HEK293 (cell line): ENCODE results near the gene HOXA6.
A peak's percentile ranks its signal among the peaks of the same experiment; 100 is the strongest.

ENCODE experiments used
- BCL11A ChIP-seq: fragments of 450-650 bp; formaldehyde crosslinking; IDR thresholded peaks from 2 replicates; pipeline ENCODE4 v1.5.1; 2016; ENCODE audit warnings: low read depth, missing biosample characterization, missing genetic modification characterization
- GFI1B ChIP-seq: fragments of 450-650 bp; formaldehyde crosslinking; IDR thresholded peaks from 2 replicates; pipeline ENCODE4 v1.5.1; 2016; ENCODE audit warnings: missing biosample characterization, missing genetic modification characterization
- GLIS2 ChIP-seq: fragments of 450-650 bp; formaldehyde crosslinking; IDR thresholded peaks from 2 replicates; pipeline ENCODE4 v1.5.1; 2016; ENCODE audit warnings: missing biosample characterization, missing genetic modification characterization
- REST ChIP-seq: fragments of 450-650 bp; formaldehyde crosslinking; IDR thresholded peaks from 2 replicates; pipeline ENCODE4 v1.5.1; 2016; ENCODE audit warnings: missing biosample characterization, missing genetic modification characterization
- TCF7L2 ChIP-seq: IDR thresholded peaks from 2 replicates; pipeline ENCODE4 v1.6.1; 2011; ENCODE audit warnings: low read depth, mild to moderate bottlenecking, inconsistent platforms, low read length, moderate library complexity, borderline replicate concordance
- YY1 ChIP-seq: fragments of 450-650 bp; formaldehyde crosslinking; IDR thresholded peaks from 2 replicates; pipeline ENCODE4 v1.5.1; 2018; ENCODE audit warnings: missing biosample characterization, missing genetic modification characterization
- ZBTB1 ChIP-seq: fragments of 450-650 bp; formaldehyde crosslinking; IDR thresholded peaks from 2 replicates; pipeline ENCODE4 v1.5.1; 2016; ENCODE audit warnings: missing biosample characterization, missing genetic modification characterization
- ZFHX2 ChIP-seq: fragments of 450-650 bp; formaldehyde crosslinking; conservative IDR thresholded peaks from 2 replicates; pipeline ENCODE4 v1.5.1; 2016; ENCODE audit warnings: missing biosample characterization, missing genetic modification characterization
- ZFP37 ChIP-seq: fragments of 450-650 bp; formaldehyde crosslinking; IDR thresholded peaks from 2 replicates; pipeline ENCODE4 v1.5.1; 2016; ENCODE audit warnings: missing biosample characterization, missing genetic modification characterization
- ZNF132 ChIP-seq: fragments of 450-650 bp; formaldehyde crosslinking; IDR thresholded peaks from 2 replicates; pipeline ENCODE4 v1.5.1; 2017; ENCODE audit warnings: missing biosample characterization, missing genetic modification characterization, borderline replicate concordance
- ZNF138 ChIP-seq: fragments of 450-650 bp; formaldehyde crosslinking; IDR thresholded peaks from 2 replicates; pipeline ENCODE4 v1.5.1; 2016; ENCODE audit warnings: missing biosample characterization, missing genetic modification characterization, borderline replicate concordance
- ZNF155 ChIP-seq: fragments of 450-650 bp; formaldehyde crosslinking; IDR thresholded peaks from 2 replicates; pipeline ENCODE4 v1.5.1; 2016; ENCODE audit warnings: missing biosample characterization, missing genetic modification characterization
- ZNF174 ChIP-seq: fragments of 450-650 bp; formaldehyde crosslinking; IDR thresholded peaks from 2 replicates; pipeline ENCODE4 v1.5.0; 2017; ENCODE audit warnings: missing biosample characterization, mild to moderate bottlenecking, missing genetic modification characterization
- ZNF239 ChIP-seq: fragments of 450-650 bp; formaldehyde crosslinking; IDR thresholded peaks from 2 replicates; pipeline ENCODE4 v1.5.1; 2016; ENCODE audit warnings: missing biosample characterization, missing genetic modification characterization
- ZNF335 ChIP-seq: fragments of 450-650 bp; formaldehyde crosslinking; conservative IDR thresholded peaks from 2 replicates; pipeline ENCODE4 v1.5.1; 2016; ENCODE audit warnings: missing biosample characterization, missing genetic modification characterization
- ZNF350 ChIP-seq: fragments of 450-650 bp; formaldehyde crosslinking; IDR thresholded peaks from 2 replicates; pipeline ENCODE4 v1.5.0; 2017; ENCODE audit warnings: missing biosample characterization, mild to moderate bottlenecking, missing genetic modification characterization
- ZNF362 ChIP-seq: fragments of 450-650 bp; formaldehyde crosslinking; IDR thresholded peaks from 2 replicates; pipeline ENCODE4 v1.5.1; 2016; ENCODE audit warnings: missing biosample characterization, missing genetic modification characterization
- ZNF514 ChIP-seq: fragments of 450-650 bp; formaldehyde crosslinking; IDR thresholded peaks from 2 replicates; pipeline ENCODE4 v1.5.1; 2016; ENCODE audit warnings: missing biosample characterization, missing genetic modification characterization
- ZNF521 ChIP-seq: fragments of 450-650 bp; formaldehyde crosslinking; IDR thresholded peaks from 2 replicates; pipeline ENCODE4 v1.5.1; 2017; ENCODE audit warnings: missing biosample characterization, mild to moderate bottlenecking, missing genetic modification characterization
- ZNF585B ChIP-seq: fragments of 450-650 bp; formaldehyde crosslinking; IDR thresholded peaks from 2 replicates; pipeline ENCODE4 v1.5.1; 2016; ENCODE audit warnings: missing biosample characterization, missing genetic modification characterization
- ZNF610 ChIP-seq: fragments of 450-650 bp; formaldehyde crosslinking; IDR thresholded peaks from 2 replicates; pipeline ENCODE4 v1.5.1; 2016; ENCODE audit warnings: missing biosample characterization, missing genetic modification characterization, borderline replicate concordance
- ZNF830 ChIP-seq: fragments of 450-650 bp; IDR thresholded peaks from 2 replicates; pipeline ENCODE4 v1.5.0; 2018; ENCODE audit warnings: missing biosample characterization, missing genetic modification characterization, low read depth, mild to moderate bottlenecking, moderate library complexity
- ZSCAN4 ChIP-seq: fragments of 450-650 bp; formaldehyde crosslinking; IDR thresholded peaks from 2 replicates; pipeline ENCODE4 v1.5.1; 2017; ENCODE audit warnings: missing biosample characterization, missing genetic modification characterization
- ZXDB ChIP-seq: fragments of 450-650 bp; formaldehyde crosslinking; IDR thresholded peaks from 2 replicates; pipeline ENCODE4 v1.5.1; 2016; ENCODE audit warnings: missing biosample characterization, missing genetic modification characterization
- TF ChIP-seq, protein P1 (sequence below): fragments of 450-650 bp; formaldehyde crosslinking; IDR thresholded peaks from 2 replicates; pipeline ENCODE4 v1.5.1; 2016; ENCODE audit warnings: missing biosample characterization, missing genetic modification characterization
- TF ChIP-seq, protein P2 (sequence below): fragments of 450-650 bp; formaldehyde crosslinking; IDR thresholded peaks from 2 replicates; pipeline ENCODE4 v1.5.1; 2016; ENCODE audit warnings: missing biosample characterization, missing genetic modification characterization, borderline replicate concordance
- TF ChIP-seq, protein P3 (sequence below): fragments of 450-650 bp; formaldehyde crosslinking; IDR thresholded peaks from 2 replicates; pipeline ENCODE4 v1.5.1; 2016; ENCODE audit warnings: missing biosample characterization, missing genetic modification characterization

The HOXA6 gene

DNA sequence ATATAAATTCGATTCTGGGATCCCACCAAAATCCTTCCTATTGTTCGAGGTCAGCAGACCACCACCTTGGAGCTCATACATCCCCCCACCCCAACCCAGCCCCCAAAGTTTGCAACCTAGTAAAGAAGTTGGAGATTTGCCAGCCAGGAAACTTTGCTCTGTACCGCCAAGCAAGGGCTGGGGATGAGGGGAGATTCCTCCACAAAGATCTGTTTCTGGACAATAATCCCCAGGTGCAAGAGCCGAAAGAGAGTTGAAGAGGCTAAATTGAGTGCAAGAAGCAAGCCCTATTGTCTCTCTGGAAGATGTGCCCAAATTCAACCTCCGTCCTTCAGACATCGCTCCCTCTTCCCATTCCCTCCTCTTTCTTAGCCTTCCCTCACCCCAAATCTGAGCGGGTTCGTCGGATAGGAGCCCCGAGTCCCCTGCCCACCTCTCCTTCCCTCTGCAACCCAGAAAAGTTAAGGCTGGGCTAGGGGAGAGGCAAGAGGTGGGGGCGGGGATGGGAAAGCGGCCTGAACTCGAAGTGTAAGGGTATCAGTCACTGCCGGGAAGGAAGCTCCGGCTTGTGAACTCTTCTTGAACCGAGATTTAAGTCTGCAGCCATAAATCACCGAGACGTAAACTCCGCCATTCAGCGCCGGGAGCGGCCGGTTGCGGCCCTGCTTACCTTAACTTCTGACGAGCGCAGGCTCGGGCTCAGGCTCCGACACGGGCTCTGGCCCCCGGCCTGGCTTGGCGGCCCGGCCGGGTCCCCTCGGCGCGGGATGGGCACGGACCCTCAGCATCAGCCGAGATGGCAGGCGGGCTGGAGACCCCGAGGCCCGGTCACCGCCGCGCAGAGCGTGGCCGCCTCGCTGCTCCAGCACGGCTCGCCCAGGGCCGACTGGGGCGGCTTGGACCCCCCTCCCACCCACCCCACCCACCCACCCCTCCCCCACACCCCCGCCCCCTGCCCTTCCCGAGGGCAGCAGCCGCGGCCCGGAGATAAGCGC, 34.3 kb downstream of the HOXA6 start (continued):
- TF ChIP-seq REST (tag by site-specific recombination) (no peak), ZNF362 (tag by site-specific recombination) (no peak), ZNF610 (tag by site-specific recombination) (no peak), BCL11A (tag by site-specific recombination) (0 out of 2 replicates have a peak, but pooled peaks have one; percentile 22), ZNF514 (tag by site-specific recombination) (no peak), ZFP37 (tag by site-specific recombination) (no peak), ZNF521 (tag by site-specific recombination) (no peak), ZNF830 (tag by site-specific recombination) (no peak), ZNF335 (tag by site-specific recombination) (no peak; the same call in 1 of the 2 replicates), ZNF138 (tag by site-specific recombination) (no peak), ZNF350 (no peak), ZNF585B (tag by site-specific recombination) (no peak), ZXDB (tag by site-specific recombination) (peak; percentile 70), ZNF132 (tag by site-specific recombination) (no peak), ZFHX2 (peak; percentile 14; the same call in 1 of the 2 replicates), YY1 (tag by site-specific recombination) (peak; percentile 59), TCF7L2 (no peak; the same call in 1 of the 2 replicates), ZNF239 (tag by site-specific recombination) (no peak), ZNF155 (tag by site-specific recombination) (no peak), ZBTB1 (no peak), ZSCAN4 (tag by site-specific recombination) (no peak), GLIS2 (no peak), GFI1B (tag by site-specific recombination) (peak; percentile 90), ZNF174 (no peak)
- TF ChIP-seq, protein P1, sequence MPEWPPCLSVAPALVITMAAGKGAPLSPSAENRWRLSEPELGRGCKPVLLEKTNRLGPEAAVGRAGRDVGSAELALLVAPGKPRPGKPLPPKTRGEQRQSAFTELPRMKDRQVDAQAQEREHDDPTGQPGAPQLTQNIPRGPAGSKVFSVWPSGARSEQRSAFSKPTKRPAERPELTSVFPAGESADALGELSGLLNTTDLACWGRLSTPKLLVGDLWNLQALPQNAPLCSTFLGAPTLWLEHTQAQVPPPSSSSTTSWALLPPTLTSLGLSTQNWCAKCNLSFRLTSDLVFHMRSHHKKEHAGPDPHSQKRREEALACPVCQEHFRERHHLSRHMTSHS (tag by site-specific recombination): no peak
- TF ChIP-seq, protein P2, sequence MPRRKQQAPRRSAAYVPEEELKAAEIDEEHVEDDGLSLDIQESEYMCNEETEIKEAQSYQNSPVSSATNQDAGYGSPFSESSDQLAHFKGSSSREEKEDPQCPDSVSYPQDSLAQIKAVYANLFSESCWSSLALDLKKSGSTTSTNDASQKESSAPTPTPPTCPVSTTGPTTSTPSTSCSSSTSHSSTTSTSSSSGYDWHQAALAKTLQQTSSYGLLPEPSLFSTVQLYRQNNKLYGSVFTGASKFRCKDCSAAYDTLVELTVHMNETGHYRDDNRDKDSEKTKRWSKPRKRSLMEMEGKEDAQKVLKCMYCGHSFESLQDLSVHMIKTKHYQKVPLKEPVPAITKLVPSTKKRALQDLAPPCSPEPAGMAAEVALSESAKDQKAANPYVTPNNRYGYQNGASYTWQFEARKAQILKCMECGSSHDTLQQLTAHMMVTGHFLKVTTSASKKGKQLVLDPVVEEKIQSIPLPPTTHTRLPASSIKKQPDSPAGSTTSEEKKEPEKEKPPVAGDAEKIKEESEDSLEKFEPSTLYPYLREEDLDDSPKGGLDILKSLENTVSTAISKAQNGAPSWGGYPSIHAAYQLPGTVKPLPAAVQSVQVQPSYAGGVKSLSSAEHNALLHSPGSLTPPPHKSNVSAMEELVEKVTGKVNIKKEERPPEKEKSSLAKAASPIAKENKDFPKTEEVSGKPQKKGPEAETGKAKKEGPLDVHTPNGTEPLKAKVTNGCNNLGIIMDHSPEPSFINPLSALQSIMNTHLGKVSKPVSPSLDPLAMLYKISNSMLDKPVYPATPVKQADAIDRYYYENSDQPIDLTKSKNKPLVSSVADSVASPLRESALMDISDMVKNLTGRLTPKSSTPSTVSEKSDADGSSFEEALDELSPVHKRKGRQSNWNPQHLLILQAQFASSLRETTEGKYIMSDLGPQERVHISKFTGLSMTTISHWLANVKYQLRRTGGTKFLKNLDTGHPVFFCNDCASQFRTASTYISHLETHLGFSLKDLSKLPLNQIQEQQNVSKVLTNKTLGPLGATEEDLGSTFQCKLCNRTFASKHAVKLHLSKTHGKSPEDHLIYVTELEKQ (tag by site-specific recombination): no peak
- TF ChIP-seq, protein P3, sequence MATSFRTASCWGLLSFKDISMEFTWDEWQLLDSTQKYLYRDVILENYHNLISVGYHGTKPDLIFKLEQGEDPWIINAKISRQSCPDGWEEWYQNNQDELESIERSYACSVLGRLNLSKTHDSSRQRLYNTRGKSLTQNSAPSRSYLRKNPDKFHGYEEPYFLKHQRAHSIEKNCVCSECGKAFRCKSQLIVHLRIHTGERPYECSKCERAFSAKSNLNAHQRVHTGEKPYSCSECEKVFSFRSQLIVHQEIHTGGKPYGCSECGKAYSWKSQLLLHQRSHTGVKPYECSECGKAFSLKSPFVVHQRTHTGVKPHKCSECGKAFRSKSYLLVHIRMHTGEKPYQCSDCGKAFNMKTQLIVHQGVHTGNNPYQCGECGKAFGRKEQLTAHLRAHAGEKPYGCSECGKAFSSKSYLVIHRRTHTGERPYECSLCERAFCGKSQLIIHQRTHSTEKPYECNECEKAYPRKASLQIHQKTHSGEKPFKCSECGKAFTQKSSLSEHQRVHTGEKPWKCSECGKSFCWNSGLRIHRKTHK (tag by site-specific recombination): no peak
